Measurements from ENCODE around the gene INHBE.
"Not testable (repeated sequence)": the region's sequence is repeated elsewhere in the genome, so short reads cannot be mapped to it uniquely, and the experiment has no call there.

Gene INHBE, protein sequence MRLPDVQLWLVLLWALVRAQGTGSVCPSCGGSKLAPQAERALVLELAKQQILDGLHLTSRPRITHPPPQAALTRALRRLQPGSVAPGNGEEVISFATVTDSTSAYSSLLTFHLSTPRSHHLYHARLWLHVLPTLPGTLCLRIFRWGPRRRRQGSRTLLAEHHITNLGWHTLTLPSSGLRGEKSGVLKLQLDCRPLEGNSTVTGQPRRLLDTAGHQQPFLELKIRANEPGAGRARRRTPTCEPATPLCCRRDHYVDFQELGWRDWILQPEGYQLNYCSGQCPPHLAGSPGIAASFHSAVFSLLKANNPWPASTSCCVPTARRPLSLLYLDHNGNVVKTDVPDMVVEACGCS

DNA sequence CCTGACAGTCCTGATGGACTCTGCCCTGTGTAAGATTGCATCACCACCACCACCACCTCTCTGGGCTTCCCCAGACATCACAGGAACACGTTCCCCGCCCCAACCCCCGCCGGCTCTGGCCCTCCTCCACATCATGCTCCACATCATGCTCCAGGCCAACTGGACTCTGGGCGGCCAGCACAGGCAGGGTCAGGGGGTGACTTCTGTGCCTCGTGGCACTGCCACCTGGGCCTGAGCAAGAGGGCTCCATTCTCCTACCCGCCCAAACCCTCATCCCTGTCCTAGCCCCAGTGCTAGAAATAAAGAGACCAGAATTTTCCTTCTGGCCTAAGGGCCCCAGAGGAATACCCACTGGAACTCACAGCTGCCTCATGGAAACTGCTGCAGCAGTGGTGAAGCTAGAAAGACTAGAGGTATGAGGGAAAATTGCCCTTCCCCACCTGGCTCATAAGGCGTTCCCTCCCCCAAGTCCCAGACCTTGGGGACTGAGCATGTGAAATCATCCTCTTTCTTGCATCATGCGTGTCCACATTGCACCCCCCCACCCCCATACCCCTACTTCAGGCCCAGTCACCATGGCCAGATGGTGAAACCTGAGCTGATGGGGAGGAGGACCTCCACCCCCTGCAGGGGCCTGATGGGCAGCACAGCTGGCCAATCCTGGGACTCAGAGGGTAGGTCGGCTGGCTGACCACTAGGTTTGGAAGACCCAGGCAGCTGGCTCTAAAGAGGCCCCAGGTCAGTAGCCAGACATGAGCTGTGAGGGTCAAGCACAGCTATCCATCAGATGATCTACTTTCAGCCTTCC is at the start of gene INHBE:
Gene INHBE (plus strand): TSS at position 742 of the 808 bp plus-strand sequence. CDS start 230 bp downstream, outside the sequence.
- DNase-seq: no peak

DNA sequence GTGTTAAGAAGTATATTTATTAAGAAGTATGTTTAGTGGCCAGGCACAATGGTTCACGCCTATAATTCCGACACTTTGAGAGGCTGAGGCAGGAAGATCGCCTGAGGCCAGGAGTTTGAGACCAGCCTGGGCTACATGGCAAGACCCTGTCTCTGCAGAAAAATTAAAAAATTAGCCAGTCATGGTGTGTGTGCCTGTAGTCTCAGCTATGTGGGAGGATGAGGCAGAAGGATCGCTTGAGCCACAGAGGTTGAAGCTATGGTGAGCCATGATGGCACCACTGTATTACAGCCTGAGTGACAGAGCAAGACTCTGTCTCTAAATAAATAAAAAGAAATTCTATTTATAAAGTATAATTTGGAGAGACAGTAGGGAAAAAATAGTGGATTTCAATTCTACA is 44.6 kb upstream of the INHBE start:
- no peak for DNase-seq

DNA sequence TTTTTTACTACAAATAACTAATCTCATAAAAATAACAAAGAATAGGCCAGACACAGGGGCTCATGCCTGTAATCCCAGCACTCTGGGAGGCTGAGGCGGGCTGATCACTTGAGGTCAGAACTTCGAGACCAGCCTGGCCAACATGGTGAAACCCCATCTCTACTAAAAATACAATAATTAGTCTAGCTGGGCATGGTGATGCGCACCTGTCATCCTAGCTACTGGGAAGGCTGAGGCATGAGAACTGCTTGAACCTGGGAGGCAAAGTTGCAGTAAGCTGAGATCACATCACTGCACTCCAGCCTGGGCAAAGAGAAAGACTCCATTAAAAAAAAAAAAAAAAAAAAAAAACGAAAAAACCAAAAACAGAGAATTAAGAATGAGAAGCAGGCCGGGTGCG is 40.9 kb upstream of the INHBE start:
- not testable (repeated sequence) for DNase-seq

DNA sequence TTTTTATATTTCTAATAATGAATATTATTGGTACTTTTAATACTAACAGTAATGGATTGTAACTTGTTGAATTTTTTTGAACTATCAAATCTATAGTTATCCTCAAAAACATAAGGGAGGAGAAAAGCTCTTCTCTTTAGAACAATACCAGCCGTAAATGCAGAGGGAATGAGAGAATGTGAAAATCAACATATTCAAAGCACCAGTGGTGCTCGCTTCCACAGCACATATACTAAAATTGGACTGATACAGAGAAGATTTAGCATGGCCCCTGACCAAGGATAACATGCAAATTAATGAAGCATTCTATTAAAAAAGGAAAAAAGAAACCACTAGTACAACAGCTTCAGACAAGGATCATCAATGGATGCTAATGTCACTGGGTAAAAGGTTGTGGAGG is 40.0 kb upstream of the INHBE start:
- DNase-seq: no peak

DNA sequence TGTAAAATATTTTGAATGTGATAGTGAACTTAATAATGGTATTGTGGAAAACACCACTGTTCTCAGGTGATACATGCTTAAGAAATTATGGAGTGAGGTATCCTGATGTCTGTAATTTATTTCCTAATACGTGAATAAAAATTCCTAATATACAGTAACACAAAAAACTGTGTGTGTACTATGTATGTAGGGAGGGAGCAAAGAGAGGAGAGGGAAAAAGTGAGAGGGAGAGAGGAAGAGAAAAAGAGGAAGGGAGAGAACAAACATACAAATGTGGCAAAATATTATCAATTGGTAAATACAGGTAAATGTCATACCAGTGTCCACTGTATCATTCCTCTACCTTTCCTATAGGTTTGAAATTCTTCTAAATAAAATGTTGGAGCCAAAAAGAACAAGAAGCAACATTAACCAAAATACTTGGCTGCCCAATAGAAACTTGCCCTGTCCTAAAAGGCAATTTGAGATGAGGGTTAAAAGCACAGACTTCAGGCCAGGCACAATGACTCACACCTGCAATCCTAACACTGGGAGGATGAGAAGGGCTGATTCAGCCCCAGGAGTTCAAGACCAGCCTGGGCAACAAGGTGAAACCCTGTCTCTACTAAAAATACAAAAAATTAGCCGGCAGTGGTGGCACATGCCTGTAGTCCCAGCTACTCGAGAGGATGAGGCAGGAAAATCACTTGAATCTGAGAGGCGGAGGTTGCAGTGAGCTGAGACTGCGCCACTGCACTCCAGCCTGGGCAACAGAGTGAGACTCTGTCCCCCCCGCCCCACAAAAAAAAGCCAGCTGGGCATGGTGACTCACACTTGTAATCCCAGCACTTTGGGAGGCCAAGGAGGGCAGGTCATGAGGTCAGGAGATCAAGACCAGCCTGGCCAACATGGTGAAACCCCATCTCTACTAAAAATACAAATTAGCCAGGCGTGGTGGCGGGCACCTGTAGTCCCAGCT is 38.8 kb upstream of the INHBE start:
- no peak for DNase-seq

DNA sequence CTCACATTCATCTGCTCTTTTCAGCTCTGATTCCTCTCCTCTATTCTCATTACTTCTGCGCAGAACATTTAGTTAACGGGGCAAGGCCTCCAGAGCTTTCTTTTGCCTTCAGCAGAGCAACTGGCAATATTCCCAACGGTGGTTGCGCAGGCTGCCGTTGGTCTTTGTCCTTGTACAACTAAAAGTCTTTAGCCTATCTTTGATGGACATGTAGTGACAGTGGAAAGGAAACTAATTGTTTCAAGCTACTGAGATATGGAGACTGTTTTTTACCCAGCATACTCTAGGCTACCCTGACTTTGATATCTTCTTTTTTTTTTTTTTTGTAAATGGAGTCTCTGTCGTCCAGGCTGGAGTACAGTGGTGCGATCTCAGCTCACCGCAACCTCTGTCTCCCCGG is 36.9 kb upstream of the INHBE start:
- DNase-seq: no peak

DNA sequence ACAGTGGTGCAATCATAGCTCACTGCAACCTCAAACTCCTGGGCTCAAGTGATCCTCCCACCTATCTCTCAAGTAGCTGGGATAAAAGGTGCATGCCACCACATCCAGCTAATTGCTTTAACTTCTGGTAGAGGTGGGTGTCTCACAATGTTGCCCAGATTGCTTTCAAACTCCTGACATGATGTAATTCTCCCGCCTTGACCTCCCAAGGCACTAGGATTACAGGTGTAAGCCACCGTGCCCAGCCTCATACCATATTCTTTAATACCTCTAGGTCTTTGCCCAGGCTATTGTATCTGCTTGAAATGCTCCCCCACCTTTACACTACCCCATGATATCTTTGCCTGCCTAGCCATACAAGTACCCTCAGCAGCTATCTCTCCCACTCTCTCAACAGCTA is 35.6 kb upstream of the INHBE start:
- no peak for DNase-seq

DNA sequence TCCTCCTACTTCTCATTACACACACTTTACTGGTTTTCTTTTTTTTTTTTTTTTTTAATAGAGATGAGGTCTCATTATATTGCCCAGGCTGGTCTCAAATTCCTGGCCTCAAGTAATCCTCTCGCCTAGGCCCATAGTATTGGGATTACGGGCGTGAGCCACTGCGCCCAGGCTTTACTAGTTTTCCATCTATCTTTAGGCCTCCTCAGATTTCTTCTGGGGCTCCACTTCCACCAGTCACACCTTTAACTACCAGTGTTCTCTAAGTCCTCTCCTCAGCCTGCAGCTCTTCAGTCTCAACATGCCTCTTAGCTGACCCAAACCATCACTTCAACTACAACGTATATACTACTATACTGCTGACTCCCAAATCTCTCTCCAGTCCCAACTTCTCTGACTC is 34.6 kb upstream of the INHBE start:
- DNase-seq: no peak

DNA sequence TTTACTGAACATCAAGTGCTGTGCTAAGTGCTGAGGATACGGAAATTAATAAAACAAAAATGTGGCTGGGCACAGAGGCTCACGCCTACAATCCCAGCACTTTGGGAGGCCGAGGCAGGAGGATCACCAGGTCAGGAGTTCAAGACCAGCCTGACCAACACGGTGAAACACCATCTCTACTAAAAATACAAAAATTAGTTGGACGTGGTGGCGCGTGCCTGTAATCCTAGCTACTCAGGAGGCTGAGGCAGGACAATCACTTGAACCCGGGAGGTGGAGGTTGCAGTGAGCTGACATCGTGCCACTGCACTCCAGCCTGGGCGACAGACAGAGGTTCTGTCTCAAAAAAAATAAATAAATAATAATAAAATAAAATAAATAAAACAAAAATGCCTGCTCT is 28.2 kb upstream of the INHBE start:
- DNase-seq: not testable (repeated sequence)

DNA sequence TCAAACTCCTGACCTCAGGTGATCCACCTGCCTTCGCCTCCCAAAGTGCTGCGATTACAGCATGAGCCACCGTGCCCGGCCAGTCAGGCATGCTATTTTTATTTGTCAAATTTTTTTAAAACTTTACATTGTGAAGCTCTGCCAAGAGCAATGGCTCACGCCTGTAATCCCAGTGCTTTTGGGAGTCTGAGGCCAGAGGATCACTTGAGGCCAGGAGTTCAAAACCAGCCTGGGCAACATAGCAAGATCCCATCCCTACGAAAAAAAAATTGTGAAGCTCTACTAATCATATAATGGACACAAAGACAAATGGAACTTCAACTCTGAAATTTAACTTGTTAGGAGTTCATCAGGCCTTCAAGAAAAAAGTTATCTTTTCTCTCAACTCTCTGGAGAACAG is 26.1 kb upstream of the INHBE start:
- DNase-seq: no peak

DNA sequence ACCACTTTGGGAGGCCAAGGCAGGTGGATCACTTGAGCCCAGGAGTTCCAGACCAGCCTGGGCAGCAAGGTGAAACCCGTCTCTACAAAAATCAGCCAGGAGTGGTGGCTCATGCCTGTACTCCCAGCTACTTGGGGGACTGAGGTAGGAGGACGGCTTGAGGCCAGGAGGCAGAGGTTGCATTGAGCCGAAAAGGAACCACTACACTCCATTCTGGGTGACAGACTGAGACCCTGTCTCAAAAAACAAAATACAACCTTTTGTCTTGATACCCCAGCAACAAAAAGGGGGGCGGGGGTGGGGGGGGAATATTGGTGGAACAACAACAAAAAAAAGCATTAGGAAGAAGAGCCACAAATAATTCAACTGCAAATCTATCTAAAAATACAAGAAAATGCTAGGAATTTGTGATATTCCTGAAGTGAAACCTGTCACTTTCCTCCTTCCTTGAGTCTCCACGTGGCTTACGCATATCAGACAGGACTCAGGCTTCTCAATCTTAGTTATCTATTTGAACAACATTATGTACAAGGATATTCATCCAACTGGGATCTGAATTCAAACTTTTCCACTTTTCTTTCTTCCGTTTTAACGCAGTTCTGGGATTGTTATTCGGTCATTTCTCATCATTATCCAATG is 25.5 kb upstream of the INHBE start:
- no peak for DNase-seq

DNA sequence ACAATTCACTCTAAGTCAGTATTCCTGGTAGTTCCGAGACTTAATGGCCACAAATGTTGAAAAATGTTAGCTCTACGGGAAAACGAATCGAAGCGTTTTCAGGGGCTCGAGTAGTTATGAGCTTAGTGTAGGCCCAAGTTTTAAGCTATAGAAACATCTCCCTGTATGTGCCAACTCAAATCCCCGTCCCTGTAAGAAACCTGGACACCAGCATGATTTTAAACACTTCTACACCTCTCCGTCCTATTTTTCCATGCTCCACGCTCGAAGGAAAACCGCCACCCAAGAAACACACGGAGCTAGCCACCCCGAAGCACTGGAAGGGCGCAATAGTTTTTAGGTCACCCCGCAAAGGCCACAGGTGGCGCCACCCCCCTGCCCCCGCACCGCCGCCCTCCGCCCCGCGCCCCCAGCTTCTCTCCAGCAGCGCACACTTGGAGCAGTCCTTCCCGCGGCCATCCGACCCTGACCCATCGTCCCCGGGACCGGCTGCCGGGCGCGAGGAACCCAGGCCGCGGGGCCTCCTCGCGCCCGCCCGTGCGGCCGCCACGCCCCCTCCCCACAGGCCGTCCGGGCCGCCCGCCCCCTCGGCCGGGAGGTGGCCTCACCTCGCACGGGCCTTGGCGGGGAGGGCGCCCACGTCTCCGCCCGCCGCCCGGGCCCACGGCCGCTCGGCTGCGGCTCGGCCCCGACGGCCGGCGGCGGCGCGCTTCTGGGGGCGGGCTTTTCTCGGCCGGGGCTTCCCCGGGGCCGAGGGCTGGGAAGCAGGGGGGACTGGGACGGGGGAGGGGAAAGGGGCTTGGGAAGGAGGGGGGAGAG is 24.8 kb upstream of the INHBE start:
- peak; percentile 64 for DNase-seq

DNA sequence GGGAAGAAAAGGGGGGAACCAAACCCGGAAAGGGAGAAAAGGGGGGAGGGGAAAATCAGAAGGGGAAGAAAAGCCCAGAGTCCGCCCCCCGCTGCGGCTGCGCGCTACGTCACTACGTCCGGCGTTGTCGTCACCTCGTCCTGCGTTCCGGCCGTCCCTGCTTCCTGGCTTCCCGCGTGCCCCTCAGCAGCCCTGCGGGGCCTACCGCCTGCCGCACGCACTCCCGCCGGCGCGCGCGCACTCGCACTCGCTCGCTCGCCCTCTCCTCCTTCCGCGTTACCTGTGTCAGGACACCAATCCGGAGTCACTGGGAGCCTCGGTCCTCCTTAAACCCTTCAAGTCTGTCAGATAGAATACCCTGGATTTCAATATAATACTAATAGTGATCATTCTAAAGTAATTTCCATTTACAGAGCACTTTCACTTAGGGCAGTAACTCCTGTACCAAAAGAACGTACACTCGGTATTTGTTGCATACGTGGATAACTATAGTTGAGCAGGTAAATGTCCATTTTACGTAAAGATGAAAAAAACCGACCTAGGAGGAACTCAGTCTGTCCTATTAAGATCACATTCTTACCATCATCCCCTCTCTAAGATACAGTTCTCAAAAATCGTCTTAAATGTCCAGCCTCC is 24.1 kb upstream of the INHBE start, which contains the start of gene R3HDM2:
Gene R3HDM2 (minus strand): TSS at position 113 of the 636 bp plus-strand sequence. CDS start 120,615 bp downstream, outside the sequence.
- DNase-seq: peak; percentile 93

DNA sequence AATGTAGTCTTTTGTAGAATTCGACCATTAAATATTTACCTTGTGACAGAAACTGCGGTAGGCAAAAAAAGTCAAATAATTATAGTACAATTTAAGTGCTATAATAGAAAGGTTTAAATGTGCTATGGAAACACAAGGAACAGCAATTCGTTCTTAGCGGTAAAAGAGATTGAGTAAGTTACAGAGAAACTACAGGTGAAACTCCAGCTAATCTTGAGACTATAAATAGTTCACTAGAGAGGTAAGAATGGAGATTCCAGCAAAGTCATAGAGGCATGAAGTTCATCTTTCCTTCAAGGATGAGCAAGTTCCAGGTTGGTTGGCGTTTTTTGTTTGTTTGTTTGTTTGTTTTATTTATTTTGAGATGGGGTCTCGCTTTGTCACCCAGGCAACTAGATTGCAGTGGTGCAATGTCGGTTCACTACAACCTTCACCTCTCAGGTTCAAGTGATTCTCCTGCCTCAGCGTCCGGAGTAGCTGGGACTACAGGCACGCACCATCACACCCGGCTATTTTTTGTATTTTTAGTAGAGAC is 23.4 kb upstream of the INHBE start:
- DNase-seq: no peak

DNA sequence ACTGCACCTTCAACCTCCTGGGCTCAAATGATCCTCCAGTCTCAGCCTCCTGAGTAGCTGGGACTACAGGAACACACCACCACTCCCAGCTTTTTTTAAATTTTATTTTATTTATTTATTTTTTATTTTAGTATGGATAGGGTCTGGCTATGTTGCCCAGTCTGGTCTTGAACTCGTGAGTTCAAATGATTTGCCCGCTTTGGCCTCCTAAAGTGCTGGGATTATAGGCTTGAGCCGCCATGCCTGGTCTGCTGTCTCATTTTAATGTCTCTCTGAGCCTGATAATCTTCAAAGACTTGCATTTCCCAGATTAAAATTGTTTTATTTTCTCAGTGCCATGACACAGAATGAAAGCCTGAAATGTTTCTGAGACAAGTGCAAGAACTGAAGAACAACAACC is 21.7 kb upstream of the INHBE start:
- DNase-seq: no peak

DNA sequence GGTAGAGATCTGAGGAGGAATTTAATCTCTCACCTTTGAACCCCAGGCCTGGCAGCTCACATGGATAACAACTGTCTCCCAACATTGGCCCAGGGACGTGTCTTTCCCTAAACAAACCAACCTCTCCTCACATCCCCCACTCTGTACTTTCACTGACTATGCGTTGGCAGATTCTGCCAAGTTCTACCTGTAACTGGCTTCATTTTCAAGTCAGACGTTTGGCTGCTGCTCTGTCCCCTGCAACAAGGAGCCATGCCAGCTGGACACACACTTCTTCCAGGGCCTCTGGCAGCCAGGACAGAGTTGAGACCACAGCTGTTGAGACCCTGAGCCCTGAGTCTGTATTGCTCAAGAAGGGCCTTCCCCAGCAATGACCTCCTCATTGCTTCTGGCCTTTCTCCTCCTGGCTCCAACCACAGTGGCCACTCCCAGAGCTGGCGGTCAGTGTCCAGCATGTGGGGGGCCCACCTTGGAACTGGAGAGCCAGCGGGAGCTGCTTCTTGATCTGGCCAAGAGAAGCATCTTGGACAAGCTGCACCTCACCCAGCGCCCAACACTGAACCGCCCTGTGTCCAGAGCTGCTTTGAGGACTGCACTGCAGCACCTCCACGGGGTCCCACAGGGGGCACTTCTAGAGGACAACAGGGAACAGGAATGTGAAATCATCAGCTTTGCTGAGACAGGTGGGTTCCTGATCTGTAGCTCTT is 20.4 kb upstream of the INHBE start, which contains the start of gene INHBC:
Gene INHBC (plus strand): TSS at position 268 of the 707 bp plus-strand sequence. CDS start 103 bp downstream, at position 371.
- DNase-seq: no peak

DNA sequence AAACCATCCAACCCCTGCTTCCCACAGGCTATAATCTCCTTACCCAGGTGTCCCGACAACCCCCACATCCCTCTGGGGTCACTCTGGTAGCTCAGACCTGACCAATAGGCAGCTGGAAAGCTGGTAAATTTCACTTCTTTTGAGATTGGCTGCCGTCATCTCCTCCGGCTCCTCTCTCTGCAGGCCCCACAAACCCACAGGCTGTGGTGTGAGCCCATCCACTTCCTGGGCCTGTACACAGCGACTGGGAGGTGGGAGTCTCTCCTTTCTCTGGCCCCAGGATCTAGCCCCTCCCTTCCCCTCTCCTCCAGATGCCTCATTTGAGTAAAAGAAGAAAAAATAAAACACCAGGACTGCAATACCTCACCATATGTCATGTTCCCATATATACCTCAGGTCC is 19.8 kb upstream of the INHBE start:
- no peak for DNase-seq

DNA sequence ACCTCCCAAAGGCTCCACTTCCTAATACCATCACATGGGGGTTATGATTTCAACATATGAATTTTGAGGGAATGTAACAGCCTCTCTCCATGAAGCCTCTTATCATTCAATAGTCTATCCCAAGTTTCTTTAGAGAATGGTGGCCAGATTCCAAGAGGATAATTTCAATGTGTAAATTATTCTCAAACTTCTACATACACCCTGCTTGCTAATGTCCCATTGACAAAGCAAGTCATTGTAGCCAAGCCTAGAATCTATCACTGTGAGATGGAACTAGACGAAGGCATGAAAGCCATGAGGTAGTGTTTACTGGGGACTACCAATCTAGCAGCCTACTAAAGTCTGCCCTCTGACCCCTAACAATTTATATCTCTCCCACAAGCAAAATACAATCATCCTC is 16.7 kb upstream of the INHBE start:
- no peak for DNase-seq

DNA sequence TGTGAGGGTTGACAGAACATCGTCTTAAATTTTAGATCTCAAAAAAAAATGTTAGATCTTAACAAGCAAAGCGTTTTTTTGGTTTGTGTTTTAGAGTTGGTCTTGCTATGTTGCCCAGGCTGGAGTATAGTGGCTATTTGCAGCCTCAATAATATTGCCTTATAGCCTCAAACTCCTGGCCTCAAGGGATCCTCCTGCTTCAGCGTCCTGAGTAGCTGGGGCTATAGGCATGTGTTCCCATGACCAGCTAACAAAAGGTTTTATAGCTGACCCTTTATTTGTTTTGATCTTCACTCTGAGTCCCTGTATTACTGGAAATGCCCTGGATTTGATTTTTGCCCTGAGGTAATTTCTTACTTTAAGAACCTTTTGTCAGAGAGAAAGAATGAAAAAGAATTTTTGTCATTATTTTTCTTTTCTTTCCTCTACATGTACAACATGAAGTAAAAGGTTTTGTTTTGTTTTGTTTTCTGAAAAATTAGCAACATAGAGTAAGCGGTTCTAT is 15.3 kb upstream of the INHBE start:
- no peak for DNase-seq

DNA sequence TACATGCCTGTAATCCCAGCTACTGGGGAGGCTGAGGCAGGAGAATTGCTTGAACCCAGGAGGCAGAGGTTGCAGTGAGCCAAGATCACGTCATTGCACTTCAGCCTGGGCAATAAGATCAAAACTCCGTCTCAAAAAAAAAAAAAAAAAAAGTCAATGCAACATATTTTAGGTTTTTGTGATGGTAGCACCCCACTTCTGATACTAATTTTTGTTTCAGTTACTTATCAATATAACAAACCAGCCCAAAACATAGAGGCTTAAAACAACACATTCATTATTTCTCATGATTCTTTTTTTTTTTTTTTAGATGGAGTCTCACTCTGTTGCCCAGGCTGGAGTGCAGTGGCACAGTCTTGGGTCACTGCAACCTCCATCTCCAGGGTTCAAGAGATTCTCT is 13.7 kb upstream of the INHBE start:
- not testable (repeated sequence) for DNase-seq

Measured in stimulated activated naive CD4-positive, alpha-beta T cell treated with Interleukin-2 at 50 U/mL for 16 hours (primary cell).